HL-60 (cell line): ENCODE results near the gene MAD1L1.

Source experiments
- DNase-seq, 2 experiments: peaks; one replicate each; pipeline ENCODE4 v3.0.0-alpha.2; 2010 to 2020; ENCODE audit warnings: low read depth in 1 of 2, low spot score in 1 of 2
- H3K27ac ChIP-seq: fragments of 250-450 bp; sonication (Bioruptor Pico); replicated peaks from 2 replicates; pipeline ENCODE4 v1.5.1; 2020; ENCODE audit warnings: mild to moderate bottlenecking, moderate library complexity
- H3K27me3 ChIP-seq: fragments of 250-450 bp; sonication (Bioruptor Pico); 2 replicates; pipeline ENCODE4 v1.5.1; 2021; ENCODE audit warnings: mild to moderate bottlenecking, moderate library complexity; ENCODE audit not compliant: insufficient read depth, poor library complexity, severe bottlenecking
- H3K4me3 ChIP-seq: replicated peaks from 2 replicates; pipeline ENCODE4 v1.5.1; 2011; ENCODE audit warnings: mild to moderate bottlenecking, control low read depth, low read length; ENCODE audit not compliant: insufficient read depth
- GABPA ChIP-seq: IDR thresholded peaks from 2 replicates; pipeline ENCODE4 v1.6.1; 2012; ENCODE audit warnings: low read depth
- POLR2AphosphoS5 ChIP-seq: IDR thresholded peaks from 2 replicates; pipeline ENCODE4 v1.6.1; 2012; ENCODE audit warnings: low read depth
- SPI1 ChIP-seq: IDR thresholded peaks from 2 replicates; pipeline ENCODE4 v1.6.1; 2012; ENCODE audit warnings: low read depth, mild to moderate bottlenecking, borderline replicate concordance
- TF ChIP-seq, protein P1 (sequence below): IDR thresholded peaks from one replicate; pipeline ENCODE4 v1.5.1; 2011; ENCODE audit warnings: low read length, control low read depth, inconsistent platforms; ENCODE audit not compliant: insufficient read depth
- TF ChIP-seq, protein P2 (sequence below): IDR thresholded peaks from 2 replicates; pipeline ENCODE4 v1.6.1; 2012; ENCODE audit warnings: low read depth; ENCODE audit not compliant: insufficient replicate concordance

MAD1L1 gene

DNA sequence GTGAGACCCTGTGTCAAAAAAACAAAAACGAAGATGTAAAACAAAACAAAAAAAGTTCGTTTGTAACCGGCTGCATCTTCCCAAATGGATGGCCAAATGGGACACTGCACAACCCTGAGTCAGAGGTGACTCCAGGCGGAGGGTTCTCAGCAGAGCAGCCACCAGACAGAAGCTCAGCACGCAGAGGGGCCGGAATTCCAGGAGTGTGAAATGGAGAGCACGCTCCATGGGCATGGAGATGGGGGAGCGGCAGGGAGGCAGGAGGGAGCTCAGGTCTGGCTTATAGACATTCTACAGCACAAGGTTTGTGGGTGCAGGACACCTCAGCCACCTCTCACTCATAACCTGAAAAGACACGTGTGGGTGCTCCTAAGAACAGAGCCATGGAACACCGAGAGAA lies 227.0 kb downstream of the MAD1L1 start:
- TF ChIP-seq SPI1, result no peak
- no peak for TF ChIP-seq GABPA
- TF ChIP-seq, protein P1, sequence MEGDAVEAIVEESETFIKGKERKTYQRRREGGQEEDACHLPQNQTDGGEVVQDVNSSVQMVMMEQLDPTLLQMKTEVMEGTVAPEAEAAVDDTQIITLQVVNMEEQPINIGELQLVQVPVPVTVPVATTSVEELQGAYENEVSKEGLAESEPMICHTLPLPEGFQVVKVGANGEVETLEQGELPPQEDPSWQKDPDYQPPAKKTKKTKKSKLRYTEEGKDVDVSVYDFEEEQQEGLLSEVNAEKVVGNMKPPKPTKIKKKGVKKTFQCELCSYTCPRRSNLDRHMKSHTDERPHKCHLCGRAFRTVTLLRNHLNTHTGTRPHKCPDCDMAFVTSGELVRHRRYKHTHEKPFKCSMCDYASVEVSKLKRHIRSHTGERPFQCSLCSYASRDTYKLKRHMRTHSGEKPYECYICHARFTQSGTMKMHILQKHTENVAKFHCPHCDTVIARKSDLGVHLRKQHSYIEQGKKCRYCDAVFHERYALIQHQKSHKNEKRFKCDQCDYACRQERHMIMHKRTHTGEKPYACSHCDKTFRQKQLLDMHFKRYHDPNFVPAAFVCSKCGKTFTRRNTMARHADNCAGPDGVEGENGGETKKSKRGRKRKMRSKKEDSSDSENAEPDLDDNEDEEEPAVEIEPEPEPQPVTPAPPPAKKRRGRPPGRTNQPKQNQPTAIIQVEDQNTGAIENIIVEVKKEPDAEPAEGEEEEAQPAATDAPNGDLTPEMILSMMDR, result no peak
- no peak for TF ChIP-seq POLR2AphosphoS5
- TF ChIP-seq, protein P2, sequence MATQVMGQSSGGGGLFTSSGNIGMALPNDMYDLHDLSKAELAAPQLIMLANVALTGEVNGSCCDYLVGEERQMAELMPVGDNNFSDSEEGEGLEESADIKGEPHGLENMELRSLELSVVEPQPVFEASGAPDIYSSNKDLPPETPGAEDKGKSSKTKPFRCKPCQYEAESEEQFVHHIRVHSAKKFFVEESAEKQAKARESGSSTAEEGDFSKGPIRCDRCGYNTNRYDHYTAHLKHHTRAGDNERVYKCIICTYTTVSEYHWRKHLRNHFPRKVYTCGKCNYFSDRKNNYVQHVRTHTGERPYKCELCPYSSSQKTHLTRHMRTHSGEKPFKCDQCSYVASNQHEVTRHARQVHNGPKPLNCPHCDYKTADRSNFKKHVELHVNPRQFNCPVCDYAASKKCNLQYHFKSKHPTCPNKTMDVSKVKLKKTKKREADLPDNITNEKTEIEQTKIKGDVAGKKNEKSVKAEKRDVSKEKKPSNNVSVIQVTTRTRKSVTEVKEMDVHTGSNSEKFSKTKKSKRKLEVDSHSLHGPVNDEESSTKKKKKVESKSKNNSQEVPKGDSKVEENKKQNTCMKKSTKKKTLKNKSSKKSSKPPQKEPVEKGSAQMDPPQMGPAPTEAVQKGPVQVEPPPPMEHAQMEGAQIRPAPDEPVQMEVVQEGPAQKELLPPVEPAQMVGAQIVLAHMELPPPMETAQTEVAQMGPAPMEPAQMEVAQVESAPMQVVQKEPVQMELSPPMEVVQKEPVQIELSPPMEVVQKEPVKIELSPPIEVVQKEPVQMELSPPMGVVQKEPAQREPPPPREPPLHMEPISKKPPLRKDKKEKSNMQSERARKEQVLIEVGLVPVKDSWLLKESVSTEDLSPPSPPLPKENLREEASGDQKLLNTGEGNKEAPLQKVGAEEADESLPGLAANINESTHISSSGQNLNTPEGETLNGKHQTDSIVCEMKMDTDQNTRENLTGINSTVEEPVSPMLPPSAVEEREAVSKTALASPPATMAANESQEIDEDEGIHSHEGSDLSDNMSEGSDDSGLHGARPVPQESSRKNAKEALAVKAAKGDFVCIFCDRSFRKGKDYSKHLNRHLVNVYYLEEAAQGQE, result no peak
- no peak overlapping the region for H3K27ac ChIP-seq
- no peaks in the 10 kb centered on the region for H3K27me3 ChIP-seq
- no peak for DNase-seq
- no peak overlapping the region for H3K4me3 ChIP-seq

DNA sequence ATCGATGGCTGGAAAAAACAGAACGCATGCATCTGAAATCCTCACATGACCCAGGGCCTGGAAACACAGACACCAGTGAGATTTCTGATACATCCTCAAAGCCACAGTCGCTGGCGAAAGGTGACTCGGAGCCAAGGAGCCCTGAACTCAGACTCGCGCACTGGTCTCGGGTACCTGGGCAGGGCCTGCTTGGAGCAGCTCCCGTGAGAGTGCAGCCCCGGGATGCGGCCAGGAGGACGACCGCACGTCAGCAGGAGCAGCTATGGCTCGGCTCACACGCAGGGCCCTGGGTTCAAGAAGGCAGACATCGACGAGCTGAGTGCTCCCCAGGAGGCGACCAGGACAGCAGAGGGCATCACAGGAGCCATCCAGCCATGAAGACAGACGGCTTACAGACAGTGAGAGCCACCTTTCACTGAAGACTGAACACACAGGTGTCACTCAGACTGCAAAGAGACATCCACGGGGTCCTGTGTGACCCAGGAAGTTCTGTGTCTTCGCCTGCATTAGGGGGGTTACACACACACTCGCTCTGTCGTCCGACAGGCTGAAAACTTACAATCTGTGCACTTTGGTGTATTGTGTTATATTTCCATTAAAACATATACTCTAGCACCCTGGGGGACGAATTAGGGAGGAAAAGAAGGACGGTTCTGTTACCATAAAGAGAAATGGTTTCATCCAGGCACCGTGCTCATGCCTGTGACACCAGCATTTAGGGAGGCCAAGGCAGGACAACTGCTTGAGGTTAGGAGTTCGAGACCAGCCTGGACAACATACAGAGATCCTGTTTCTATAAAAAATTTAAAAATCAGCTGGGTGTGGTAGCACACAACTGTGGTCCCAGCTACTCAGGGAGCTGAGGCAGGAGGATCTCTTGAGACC lies 227.7 kb downstream of the MAD1L1 start:
- Histone ChIP-seq H3K27me3 (no peaks in the 10 kb centered on the region), H3K27ac (no peak overlapping the region), H3K4me3 (no peak overlapping the region)
- TF ChIP-seq SPI1, result no peak
- DNase-seq, result no peak

GRCh38 chr7:2003931-2004812 lies 228.6 kb downstream of the MAD1L1 start:
- Histone ChIP-seq H3K27ac (no peak overlapping the region), H3K4me3 (no peak overlapping the region), H3K27me3 (no peaks in the 10 kb centered on the region)
- DNase-seq, result no peak
- TF ChIP-seq, protein P1, result no peak

GRCh38 chr7:2003451-2003930 lies 229.3 kb downstream of the MAD1L1 start:
- DNase-seq, result no peak
- Histone ChIP-seq H3K27ac (no peak overlapping the region), H3K4me3 (no peak overlapping the region), H3K27me3 (no peaks in the 10 kb centered on the region)
- TF ChIP-seq SPI1 (no peak), POLR2AphosphoS5 (no peak), GABPA (no peak)
- TF ChIP-seq, protein P1, result no peak
- TF ChIP-seq, protein P2, result no peak
